ACHN (cell line): ENCODE measurements around the gene ECSIT.
"Not testable (repeated sequence)": the region's sequence is repeated elsewhere in the genome, so short reads cannot be mapped to it uniquely, and the experiment has no call there.

Experiments
- DNase-seq: peaks from one replicate; pipeline ENCODE4 v3.0.0-alpha.2; 2015
- in situ Hi-C: cut with HindIII; loops from 2 replicates; pipeline ENCODE4 v1.10.0; 2017; ENCODE audit warnings: low sequenced_read_pairs, low pct_ligation_motif_present, low pct_unique_long_range_greater_than_20kb

ECSIT gene

DNA sequence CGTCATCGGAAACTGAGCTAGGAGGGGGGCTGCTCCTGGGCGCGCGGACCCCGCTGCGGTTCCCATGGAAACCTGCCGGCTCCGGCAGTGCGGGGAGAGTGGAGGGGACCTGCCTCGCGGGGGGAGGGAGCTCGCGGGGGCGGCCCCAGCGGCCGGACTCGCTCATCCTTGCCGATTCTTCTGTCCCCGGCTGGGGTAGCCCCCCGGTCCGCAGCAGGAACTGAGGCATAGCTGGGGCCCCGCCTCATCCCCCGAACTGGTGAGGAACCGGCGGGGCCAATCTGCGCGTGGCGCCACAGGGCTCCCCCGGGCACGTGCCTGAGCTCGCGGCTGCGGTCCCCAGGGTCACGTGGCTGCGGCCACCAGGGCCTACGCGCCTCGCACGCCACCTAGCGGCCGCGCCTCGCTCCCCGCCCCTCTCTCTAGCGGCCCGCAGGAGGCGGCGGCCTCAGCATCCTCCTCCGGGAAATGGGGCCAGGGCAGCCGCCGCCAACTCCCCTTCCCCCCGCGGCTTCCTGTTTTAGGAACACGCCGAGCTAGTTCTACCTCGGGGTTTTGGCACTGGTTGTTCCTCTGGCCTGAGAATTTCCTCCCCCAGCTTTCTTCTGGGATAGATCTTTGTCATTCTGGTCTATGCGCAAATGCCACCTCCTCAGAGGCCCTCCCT, 46.4 kb downstream of the ECSIT start:
- in situ Hi-C loops = no loop called here
- DNase-seq = peak; percentile 75

DNA sequence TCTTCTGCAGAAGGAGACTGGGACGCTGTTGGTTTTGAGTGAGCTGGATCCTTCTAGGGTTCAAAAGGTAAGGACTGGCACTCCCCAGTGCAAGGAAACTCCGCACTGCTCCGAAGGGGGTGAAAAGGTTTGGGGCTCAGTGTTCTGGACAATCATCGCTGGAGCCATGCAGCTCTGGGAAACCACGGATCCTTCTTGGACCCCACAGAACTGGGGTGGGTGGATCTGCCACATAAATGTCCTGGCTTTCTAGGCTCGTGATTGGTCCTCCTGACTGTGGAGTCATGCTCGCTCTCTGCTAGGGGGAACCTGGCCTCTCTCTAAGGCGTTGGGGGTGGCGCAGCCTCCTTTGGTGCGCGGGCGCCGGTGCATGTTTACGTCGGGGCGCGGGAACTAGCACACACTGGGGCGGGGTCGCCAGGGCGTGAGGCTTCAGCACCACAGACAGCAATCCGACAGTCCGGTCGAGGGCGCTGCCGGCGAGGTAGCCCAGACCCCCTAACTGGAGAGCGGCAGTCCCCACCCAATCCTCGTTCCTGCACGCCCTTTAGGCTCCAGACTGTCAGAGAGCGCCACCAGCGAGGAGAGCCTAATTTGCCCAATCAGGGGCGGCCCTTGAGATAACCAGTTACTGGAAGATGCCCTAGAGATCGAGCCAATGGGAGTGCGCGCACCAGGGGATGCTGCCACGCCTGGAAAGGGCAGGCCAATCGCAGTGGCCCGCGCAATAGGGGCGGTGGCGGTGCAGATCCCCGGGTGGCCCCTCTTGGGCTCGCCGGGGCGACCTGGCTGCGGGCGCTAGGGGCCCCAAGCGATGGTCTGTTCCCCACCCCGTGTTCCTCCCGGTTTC, 47.2 kb downstream of the ECSIT start:
- DNase-seq = peak; percentile 86
- in situ Hi-C loops = no loop called here

DNA sequence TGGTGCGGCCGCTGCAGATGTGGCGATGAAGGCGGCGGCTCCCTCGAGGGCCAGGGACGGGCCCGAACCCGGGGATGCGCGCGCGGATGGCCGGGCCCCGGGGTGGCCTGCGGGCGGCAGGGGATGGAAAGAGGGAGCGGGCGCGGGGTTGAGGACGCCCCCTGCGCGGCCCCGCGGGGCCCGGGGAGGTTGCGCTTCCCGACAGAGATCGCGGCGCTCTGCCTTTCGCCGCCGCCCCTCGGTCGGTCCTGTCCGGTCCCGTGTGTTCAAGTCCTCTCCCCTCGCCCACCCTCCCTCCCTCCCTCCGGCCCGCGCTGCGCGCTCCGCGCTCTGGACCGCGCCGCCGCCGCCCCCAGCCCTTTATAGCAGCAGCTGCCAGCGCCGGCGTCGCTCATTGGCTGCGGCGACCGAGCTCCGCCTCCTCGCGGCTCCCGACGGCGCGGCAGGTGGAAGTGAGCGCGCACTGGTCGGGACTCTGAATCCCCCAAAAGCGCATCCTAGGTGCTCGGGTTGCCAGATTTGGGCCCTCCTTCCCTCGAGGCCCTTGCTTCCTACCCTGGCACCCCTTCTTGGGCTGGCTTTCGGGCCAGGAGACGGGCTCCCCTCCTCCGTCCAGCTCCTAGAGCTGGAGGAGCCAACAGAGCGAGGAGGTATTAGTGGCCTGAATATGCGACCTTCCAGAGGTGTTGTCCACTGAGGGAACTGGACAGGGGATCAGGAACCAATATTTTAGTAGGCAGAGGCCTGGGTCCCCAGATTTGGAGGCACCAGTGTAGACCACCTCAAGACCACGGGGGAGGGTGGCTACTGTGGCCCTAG, 48.0 kb downstream of the ECSIT start, which contains the start of gene ELAVL3:
Gene ELAVL3, minus strand, starts transcription at position 332 of the 819 bp plus-strand sequence. CDS start 438 bp downstream, outside the sequence.
- in situ Hi-C loops = no loop called here
- no peak for DNase-seq

DNA sequence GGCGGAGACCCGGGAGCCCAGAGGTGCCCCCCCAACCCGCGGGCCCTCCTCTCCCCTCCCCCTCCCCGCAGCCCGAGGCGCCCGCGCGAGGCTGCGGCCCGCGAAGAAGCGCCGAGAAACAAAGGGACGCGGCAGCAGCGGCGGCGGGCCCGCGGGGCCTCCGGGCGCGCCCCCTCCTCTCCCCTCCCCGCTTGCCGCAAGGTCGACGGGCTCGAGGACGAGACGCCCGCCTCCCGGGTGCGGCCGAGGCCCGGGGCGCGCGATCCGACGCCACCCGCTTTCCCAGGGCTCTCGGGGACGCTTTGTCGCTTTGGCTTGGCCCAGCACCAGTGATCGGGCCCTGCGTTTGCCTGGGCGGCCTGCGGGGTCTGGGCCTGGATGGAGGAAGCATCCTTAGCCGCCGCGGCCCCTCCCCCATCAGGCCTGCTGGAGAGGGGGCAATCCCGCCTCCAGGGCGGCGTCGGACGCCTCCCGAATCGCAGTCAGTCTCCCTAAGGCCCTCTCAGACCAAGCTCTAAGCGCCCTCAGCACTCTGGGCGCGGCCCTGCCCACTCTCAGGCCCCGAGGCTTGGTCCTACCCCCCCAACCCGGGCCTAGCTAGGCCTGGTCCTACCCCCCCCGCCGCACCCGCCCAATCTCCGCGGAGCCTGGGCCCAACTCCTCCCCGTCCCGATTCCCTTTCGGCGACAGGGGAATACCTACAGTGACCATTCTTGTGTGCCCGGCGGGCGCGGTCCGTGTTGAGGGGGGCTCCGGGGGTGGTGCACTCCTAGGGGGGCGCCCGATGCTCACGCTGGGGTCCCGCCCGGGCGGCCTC, 48.8 kb downstream of the ECSIT start:
- in situ Hi-C loops = no loop called here
- DNase-seq = no peak

DNA sequence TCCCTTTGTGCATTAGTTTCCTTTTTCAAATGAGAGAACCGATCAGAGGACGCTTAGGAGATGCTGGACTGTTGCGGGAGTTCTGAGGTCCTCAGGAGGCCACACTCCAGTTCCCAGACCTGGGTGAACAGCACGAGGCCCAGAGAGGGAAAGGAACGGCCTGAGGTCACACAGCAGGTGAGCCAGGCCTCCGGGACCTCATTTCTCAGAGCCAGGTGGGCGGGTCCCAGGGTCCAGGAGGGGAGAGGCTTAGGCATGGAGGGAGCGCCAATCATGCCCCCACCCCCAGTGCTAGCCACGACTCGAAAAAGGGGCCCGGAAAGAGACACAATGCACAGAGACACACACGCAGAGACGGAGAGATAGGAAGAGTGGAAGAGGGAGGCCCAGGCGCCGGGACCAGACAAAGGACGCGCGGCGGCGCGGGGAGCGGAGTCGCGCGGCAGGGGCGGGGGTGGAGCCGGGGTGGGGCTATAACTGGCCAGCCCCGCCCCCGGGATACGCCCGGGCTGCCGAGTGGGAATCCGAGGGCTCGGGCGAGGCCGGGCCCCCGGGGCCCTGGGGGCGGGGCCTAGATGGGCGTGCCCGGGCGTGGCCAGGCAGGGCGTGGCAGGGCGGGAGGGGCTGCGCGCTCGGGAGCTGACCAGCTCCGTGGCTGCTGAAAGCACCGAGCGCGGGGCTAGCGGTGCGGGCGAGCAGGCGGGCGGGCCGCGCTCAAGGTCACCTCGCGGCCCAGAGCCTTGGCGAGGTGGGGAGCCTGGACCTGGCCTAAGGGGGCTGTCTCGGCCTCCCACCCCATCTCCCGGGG, 49.6 kb downstream of the ECSIT start:
- DNase-seq = no peak
- in situ Hi-C loops = no loop called here

DNA sequence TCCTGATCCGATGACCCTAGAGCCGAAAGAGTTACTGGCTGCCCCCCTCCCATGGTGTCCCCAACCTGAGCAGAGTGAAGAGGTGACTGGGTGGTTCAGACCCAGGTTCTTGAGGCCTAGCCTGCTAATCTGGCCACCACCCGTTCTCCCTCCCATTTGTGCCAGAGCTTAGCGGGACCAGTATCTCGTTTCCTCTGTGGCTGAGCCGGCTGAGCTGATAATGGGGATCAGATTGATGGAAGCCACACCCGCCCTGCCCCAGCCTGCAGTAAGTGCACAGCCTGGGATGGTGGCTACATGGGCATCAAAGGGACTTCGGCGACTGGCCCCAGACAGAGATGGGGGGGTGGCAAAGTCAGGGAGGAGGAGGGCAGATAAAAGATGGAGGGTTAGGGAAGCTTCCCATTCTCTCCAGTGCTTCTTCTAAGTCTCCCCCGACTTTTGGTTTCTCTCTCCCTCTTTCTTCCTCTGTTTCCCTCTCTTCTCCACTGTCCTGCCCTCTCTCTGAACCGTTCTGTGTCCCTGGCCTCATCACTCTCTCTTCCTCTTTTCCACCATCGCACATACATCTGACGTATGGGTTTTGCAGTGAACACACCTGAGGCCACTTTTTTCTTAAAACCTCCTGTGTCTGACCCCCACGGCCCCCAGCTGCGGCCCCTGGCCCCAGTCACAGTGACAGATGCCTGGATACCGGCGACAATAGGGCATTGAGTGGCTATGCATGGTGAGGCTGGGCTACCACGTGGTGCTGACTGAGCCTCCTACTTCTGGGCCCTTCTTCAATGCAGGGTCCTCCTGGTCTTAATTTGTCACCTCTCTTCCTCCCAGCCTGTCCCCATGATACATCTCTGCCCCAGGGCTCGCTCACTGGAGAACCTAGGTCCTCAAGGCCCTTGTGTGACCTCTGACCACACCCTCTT, 50.5 kb downstream of the ECSIT start:
- DNase-seq = no peak

DNA sequence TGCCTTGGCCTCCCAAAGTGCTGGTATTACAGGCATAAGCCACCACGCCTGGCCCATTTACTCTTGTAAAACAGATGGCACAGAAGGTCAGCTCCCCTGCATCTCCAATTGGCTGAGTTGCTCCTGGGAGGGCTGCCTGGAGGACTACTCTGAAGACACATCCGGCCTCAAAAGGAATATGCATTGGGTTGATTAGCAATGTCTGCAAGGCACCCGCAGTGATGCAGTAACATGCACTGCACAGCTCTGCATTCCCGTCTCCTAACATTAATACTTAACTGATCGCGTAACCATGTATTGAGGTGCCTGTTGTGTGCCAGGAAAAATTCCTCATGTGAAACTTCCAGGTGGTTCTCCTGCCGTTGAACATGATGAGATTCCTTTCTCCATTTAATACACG, 53.1 kb downstream of the ECSIT start:
- DNase-seq = peak; percentile 20
- in situ Hi-C loops = no loop called here

More for the DNA sequence above, 50.5 kb downstream of the ECSIT start:
- in situ Hi-C loops = no loop called here

DNA sequence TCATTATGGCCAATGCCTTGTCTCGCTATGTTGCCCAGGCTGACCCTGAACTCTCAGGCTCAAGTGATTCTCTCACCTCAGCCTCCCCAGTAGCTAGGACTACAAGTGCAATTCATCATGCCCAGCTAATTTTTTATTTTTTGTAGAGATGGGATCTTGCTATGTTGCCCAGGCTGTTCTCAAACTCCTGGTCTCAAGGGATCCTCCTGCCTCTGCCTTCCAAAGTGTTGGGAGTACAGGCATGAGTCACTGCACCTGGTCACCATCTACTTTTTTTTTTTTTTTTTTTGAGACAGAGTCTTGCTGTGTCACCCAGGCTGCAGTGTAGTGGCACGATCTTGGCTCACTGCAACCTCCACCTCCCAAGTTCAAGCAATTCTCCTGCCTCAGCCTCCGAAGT, 53.6 kb downstream of the ECSIT start:
- DNase-seq, in situ Hi-C loops: not testable (repeated sequence)

DNA sequence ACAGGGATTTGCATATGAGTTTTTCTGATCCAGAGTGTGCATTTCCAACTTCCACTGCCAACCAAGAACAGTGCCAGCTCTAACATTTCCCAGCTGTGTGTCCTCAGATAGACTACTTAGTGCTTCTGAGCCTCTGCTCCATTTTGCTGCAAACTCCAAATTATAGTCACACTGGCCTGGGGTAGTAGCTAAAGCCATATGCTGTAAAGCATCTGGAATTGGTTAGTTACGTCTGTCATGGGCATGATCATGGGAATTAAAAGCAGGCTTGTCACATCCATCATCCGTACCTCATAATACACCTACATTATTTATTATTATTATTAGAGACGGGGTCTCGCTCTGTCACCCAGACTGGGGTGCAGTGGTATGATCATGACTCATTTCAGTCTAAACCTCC, 55.2 kb downstream of the ECSIT start:
- no peak for DNase-seq
- in situ Hi-C loops = no loop called here

DNA sequence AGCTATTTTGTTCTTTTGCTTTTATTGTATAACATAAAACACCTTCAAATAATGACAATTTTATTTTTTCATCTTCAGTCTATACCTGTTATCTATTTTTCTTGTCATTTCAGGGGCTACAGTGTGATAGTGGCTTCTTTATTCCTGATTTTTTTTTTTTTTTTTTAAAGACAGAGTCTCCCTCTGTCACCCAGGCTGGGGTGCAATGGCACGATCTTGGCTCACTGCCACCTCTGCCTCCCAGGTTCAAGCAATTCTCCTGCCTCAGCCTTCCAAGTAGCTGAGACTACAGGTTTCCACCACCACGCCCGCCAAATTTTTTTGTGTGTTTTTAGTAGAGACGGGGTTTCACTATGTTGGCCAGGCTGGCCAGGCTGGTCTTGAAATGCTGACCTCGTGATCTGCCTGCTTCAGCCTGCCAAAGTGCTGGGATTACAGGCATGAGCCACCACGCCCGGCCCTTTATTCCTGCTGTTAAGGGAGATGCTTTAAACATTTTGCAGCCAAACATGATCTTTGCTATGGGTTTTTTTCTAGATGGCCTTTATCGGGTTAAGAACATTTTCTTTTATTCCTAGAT, 60.6 kb downstream of the ECSIT start:
- DNase-seq, in situ Hi-C loops: not testable (repeated sequence)

DNA sequence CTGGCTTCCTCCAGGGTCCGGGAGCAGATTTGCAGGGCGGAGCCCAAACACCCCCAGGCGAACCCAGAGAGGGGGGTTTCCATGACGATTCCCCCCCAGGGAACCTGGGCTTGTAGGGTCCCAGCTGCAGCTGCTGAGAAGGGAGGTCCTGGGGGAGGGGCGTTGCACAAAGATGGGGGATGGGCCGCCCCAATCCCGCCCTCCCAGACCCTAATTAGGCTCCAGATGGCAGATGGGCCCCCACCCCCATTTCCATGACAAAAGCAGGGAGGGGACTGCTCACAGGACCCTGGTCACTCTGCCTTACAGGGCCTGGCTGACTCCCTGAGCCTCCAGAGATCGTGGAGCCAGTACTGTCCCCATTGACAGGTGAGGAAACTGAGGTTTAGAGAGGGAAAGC, 63.3 kb downstream of the ECSIT start:
- DNase-seq = no peak
- in situ Hi-C loops = no loop called here

DNA sequence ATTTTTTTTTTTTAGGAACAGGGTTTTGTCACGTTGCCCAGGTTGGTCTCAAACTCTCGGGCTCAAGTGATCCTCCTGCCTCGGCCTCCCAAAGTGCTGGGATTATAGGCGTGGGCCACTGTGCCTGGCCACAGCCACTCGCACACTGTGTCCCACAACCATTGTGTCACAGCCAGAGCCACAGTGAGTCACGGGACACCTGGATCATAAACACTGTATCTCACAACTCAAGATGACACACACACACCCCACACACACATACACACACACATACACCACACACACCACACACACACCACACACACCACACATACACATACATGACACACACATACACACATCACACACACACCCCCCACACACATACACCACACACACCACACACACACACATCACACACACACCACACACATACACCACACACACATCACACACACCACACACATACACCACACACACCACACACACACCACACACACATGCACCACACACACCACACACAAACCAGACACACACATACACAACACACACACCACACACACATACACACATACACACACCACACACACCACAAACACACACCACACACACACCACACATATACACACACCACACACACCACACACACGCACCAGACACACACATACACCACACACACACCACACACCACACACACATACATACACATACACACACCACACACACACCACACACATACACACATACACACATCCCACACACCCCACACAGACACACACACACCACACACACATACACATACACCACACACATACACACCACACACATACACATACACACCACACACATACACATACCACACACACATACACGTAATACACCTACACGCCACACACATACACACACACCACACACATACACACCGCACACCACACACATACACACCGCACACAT, 64.3 kb downstream of the ECSIT start:
- no peak for DNase-seq
- in situ Hi-C loops = no loop called here

DNA sequence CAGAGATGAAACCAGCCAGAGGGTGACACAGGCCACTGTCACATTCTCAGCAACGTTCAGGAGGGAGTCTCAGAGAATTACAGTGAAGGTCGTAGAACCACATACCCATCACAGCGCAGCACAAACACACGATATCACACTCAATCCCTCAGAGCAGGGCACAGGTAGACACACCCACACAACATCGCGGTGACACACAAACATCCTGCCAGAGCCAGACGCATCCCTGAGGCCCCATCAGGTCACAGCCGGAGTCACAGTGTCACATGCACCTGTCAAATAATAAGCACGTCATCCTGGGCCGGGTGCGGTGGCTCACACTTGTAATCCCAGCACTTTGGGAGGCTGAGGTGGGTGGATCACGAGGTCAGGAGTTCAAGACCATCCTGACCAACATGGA, 65.5 kb downstream of the ECSIT start:
- in situ Hi-C loops = no loop called here
- no peak for DNase-seq

DNA sequence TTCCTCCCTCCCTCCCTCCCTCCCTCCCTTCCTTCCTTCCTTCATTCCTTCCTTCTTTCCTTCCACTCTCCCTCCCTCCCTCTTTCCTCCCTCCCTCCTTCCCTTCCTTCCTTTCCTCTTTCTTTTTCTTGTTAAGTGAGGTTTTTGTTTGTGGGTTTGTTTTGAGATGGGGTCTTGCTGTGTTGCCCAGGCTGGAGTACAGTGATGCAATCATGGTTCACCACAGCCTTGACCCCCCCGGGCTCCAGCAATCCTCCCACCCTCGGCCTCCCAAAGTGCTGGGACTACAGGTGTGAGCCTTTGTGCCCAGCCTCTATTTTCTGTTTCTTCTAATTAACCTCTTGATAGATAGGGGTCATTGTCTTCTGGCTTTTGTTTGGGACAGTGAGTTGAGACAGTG, 67.5 kb downstream of the ECSIT start:
- in situ Hi-C loops = no loop called here

DNA sequence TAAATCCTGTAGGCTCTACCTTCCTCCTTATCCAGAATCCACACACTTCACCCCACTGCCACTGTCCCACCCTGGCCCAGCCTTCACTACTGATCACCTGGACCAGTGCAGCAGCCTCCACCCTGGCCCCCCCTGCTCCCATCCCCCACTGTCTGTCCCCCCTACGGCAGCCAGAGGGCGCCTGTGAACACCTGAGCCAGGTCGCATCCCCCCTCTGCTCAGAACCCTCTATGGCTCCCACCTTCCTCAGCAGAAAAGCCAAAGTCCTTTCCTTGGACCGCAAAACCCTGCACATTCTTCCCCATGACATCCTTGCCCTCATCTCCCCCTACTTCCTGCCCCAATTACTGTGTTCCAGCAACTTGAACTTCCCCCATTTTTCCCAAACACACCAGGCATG, 68.7 kb downstream of the ECSIT start:
- in situ Hi-C loops = no loop called here
- no peak for DNase-seq

More for the DNA sequence above, 67.5 kb downstream of the ECSIT start:
- DNase-seq = no peak
